A549 (cell line): ENCODE data around the gene KRT3.

Experiments
- CBX8 ChIP-seq: fragments of 200-600 bp; sonication (generic); IDR thresholded peaks from 2 replicates; pipeline ENCODE4 v1.6.1; 2016
- CTCF ChIP-seq: fragments of >200 bp; sonication (Bioruptor Twin); formaldehyde crosslinking; IDR thresholded peaks from 3 replicates; pipeline ENCODE4 v1.5.1; 2016
- EP300 ChIP-seq, 2 experiments: fragments of >200 bp; sonication (Bioruptor Twin); formaldehyde crosslinking; IDR thresholded peaks; 2 replicates in 1 of 2; 3 replicates in 1 of 2; pipeline ENCODE4 v1.6.1; 2016 to 2017
- POLR2A ChIP-seq: IDR thresholded peaks from 2 replicates; pipeline ENCODE4 v1.6.1; 2012; ENCODE audit warnings: mild to moderate bottlenecking, low read length

GRCh38 chr12:52779914-52780313 lies 16.0 kb downstream of the KRT3 start:
- TF ChIP-seq CBX8 (no peak), CTCF (no peak), POLR2A (no peak), EP300 (IDR thresholded peaks at IDR 0.05) (no peak)
